Astrocyte (in vitro differentiated cells and primary cell): ENCODE measurements around the gene FBXO44. TPM values are rescaled to one million over a fixed set of nuclear protein-coding genes. Genes with fewer than 3 reads are reported as not detected.

Experiments used
- DNase-seq: peaks from one replicate; pipeline ENCODE4 v3.0.0-alpha.2; 2010; ENCODE audit warnings: low read depth
- FAIRE-seq: peaks from 2 replicates; lab custom pipeline; 2011; peaks lifted over from hg19 to GRCh38; lab: Jason Lieb, UNC
- H2AFZ ChIP-seq: 2 replicates; pipeline ENCODE4 v1.6.0; 2012; ENCODE audit warnings: low read depth, low read length, inconsistent platforms
- H3K27ac ChIP-seq: 2 replicates; pipeline ENCODE4 v1.5.1; 2011; ENCODE audit warnings: low read depth, low read length, inconsistent platforms
- H3K27me3 ChIP-seq: 2 replicates; pipeline ENCODE4 v1.6.0; 2011; ENCODE audit warnings: low read length, inconsistent platforms; ENCODE audit not compliant: insufficient read depth
- H3K36me3 ChIP-seq: 2 replicates; pipeline ENCODE4 v1.5.1; 2011; ENCODE audit warnings: low read length, inconsistent platforms; ENCODE audit not compliant: insufficient read depth
- H3K4me1 ChIP-seq: 2 replicates; pipeline ENCODE4 v1.5.1; 2011; ENCODE audit warnings: low read length, inconsistent platforms; ENCODE audit not compliant: insufficient read depth
- H3K4me2 ChIP-seq: 2 replicates; pipeline ENCODE4 v1.6.0; 2012; ENCODE audit warnings: low read length, inconsistent platforms
- H3K4me3 ChIP-seq: 2 replicates; pipeline ENCODE4 v1.5.1; 2011; ENCODE audit warnings: low read depth, mild to moderate bottlenecking, low read length, inconsistent platforms; ENCODE audit not compliant: insufficient read depth
- H3K79me2 ChIP-seq: 2 replicates; pipeline ENCODE4 v1.6.0; 2012; ENCODE audit warnings: mild to moderate bottlenecking, low read length, inconsistent platforms; ENCODE audit not compliant: insufficient read depth
- H3K9ac ChIP-seq: 2 replicates; pipeline ENCODE4 v1.6.0; 2012; ENCODE audit warnings: mild to moderate bottlenecking, low read length, inconsistent platforms
- H3K9me3 ChIP-seq: 2 replicates; pipeline ENCODE4 v1.5.1; 2012; ENCODE audit warnings: low read depth, mild to moderate bottlenecking, low read length, inconsistent platforms; ENCODE audit not compliant: insufficient read depth
- H4K20me1 ChIP-seq: 2 replicates; pipeline ENCODE4 v1.6.0; 2012; ENCODE audit warnings: low read length, inconsistent platforms; ENCODE audit not compliant: insufficient read depth
- H3K27ac Mint-ChIP-seq: one replicate; pipeline ENCODE4 v1.8.0; 2021; ENCODE audit warnings: mild to moderate bottlenecking, mixed read lengths; ENCODE audit not compliant: unreplicated experiment
- H3K27me3 Mint-ChIP-seq: one replicate; pipeline ENCODE4 v1.8.0; 2021; ENCODE audit warnings: low read depth, mixed read lengths; ENCODE audit not compliant: unreplicated experiment
- H3K36me3 Mint-ChIP-seq: one replicate; pipeline ENCODE4 v1.8.0; 2021; ENCODE audit warnings: low read depth, mixed read lengths; ENCODE audit not compliant: unreplicated experiment
- H3K4me1 Mint-ChIP-seq: one replicate; pipeline ENCODE4 v1.8.0; 2021; ENCODE audit warnings: low read depth, mixed read lengths; ENCODE audit not compliant: unreplicated experiment
- H3K4me3 Mint-ChIP-seq: one replicate; pipeline ENCODE4 v1.8.0; 2021; ENCODE audit warnings: mild to moderate bottlenecking, moderate library complexity, mixed read lengths; ENCODE audit not compliant: unreplicated experiment
- H3K9me3 Mint-ChIP-seq: one replicate; pipeline ENCODE4 v1.8.0; 2021; ENCODE audit warnings: mild to moderate bottlenecking, mixed read lengths; ENCODE audit not compliant: unreplicated experiment
- EZH2 ChIP-seq: IDR thresholded peaks from 2 replicates; pipeline ENCODE4 v1.6.1; 2012; ENCODE audit warnings: mild to moderate bottlenecking, low read length, inconsistent platforms; ENCODE audit not compliant: insufficient read depth
- total RNA-seq: library from RNA; stranded (reverse); gene quantifications from 2 replicates; pipeline ENCODE4 v1.2.1, GENCODE V29; 2021
- TF ChIP-seq, protein P1 (sequence below): IDR thresholded peaks from 2 replicates; pipeline ENCODE4 v1.5.1; 2011; ENCODE audit warnings: low read depth, mild to moderate bottlenecking, inconsistent platforms, low read length, moderate library complexity; ENCODE audit not compliant: insufficient read depth

Gene FBXO44
- total RNA-seq, 1 donor from 2014 or later, result 31.6 TPM

DNA sequence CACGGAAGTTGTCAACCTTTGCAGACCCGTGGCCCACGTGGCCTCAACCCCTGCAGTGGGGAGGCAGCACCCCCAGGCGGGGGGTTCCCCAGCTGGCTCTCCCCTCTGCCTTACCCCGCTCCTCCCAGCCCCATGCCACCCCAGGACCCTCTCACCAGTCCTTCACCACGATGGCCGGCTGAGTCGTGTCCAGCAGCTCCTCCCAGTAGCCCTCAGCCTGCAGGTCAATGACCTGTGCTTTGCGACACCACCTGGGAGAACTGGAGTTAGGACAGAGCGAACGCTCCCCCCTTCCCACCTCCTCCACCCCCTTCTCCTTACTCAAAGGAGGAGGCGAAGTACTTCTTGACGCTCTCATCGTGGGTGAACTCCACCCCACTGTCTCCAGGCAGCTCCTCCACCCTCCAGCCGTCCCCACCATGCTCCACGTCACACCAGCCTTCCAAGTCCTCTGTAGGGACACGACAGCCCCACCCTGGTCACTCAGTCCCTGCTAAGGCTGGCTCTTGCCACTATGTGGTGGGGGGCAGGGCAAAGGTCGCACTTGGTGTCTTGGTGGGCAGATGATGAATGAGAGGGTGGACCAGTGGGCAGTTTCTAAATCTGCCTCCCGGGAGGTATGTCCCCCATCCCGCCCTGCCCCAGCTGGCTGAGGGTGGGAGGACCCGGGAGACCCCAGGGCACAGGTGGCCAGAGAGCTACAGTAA, 4.9 kb upstream of the FBXO44 start:
- FAIRE-seq (no peak), DNase-seq (no peak)
- Histone ChIP-seq H3K9ac (no peak overlapping the region), H3K4me3 (no peak overlapping the region), H3K9me3 (no peaks in the 10 kb centered on the region), H3K4me1 (peaks cover 8% of the 10 kb centered on the region), H3K79me2 (no peaks in the 10 kb centered on the region), H2AFZ (peak overlapping the region; percentile 64), H3K4me2 (peak overlapping the region; percentile 68), H4K20me1 (peaks cover 5% of the 10 kb centered on the region), H3K36me3 (no peaks in the 10 kb centered on the region), H3K27ac (no peak overlapping the region), H3K27me3 (peaks cover 19% of the 10 kb centered on the region)
- Mint-ChIP-seq H3K4me1 (peaks cover 3% of the 10 kb centered on the region), H3K4me3 (no peak overlapping the region), H3K27ac (no peak overlapping the region), H3K9me3 (no peaks in the 10 kb centered on the region), H3K27me3 (peaks cover 13% of the 10 kb centered on the region), H3K36me3 (no peaks in the 10 kb centered on the region)
- no peak for TF ChIP-seq EZH2
- TF ChIP-seq, protein P1, sequence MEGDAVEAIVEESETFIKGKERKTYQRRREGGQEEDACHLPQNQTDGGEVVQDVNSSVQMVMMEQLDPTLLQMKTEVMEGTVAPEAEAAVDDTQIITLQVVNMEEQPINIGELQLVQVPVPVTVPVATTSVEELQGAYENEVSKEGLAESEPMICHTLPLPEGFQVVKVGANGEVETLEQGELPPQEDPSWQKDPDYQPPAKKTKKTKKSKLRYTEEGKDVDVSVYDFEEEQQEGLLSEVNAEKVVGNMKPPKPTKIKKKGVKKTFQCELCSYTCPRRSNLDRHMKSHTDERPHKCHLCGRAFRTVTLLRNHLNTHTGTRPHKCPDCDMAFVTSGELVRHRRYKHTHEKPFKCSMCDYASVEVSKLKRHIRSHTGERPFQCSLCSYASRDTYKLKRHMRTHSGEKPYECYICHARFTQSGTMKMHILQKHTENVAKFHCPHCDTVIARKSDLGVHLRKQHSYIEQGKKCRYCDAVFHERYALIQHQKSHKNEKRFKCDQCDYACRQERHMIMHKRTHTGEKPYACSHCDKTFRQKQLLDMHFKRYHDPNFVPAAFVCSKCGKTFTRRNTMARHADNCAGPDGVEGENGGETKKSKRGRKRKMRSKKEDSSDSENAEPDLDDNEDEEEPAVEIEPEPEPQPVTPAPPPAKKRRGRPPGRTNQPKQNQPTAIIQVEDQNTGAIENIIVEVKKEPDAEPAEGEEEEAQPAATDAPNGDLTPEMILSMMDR, result no peak

DNA sequence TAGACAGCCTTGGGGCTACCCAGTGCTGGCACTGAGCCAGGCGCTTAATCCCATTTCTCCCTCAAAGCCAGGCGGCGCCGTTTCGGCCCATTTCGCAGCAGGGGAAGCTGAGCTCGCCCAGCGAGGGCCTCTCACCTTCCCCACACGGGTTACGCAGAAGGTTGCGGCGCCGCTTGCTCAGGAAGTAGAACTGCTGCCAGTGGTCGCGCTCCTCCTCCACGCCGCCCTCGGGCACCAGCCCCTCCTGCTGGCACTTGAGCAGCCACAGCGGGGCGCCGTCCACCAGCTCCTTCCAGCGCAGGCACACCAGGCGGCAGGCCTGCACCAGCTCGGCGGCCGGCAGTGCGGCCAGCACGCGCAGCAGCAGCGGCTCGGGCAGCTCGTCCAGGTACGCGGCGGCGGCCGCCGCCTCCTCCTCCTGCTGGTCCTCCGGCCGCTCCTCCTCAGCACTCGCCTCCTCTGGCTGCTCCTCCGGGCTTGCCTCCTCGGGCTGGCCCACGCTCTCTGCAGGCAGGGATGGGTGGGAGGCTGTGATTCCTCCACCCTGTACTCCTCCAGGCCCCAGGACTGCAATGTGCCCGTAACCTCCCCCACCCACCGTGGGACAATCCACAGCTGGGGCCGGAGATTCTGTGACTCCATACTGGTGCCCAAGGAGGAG, 4.2 kb upstream of the FBXO44 start:
- no peak for FAIRE-seq
- peak overlapping the region; percentile 68 for H3K4me2 ChIP-seq
- peaks cover 19% of the 10 kb centered on the region for H3K27me3 ChIP-seq
- H3K4me3 Mint-ChIP-seq, result no peak overlapping the region
- no peak overlapping the region for H3K27ac Mint-ChIP-seq
- H3K4me1 Mint-ChIP-seq, result peaks cover 3% of the 10 kb centered on the region
- H3K9me3 Mint-ChIP-seq, result no peaks in the 10 kb centered on the region
- H3K4me1 ChIP-seq, result peaks cover 8% of the 10 kb centered on the region
- no peak overlapping the region for H3K27ac ChIP-seq
- no peaks in the 10 kb centered on the region for H3K36me3 Mint-ChIP-seq
- H3K79me2 ChIP-seq, result no peaks in the 10 kb centered on the region
- H3K27me3 Mint-ChIP-seq, result peaks cover 13% of the 10 kb centered on the region
- H3K9me3 ChIP-seq, result no peaks in the 10 kb centered on the region
- peaks cover 5% of the 10 kb centered on the region for H4K20me1 ChIP-seq
- no peak for TF ChIP-seq EZH2
- TF ChIP-seq, protein P1, result peak; percentile 22
- no peak overlapping the region for H3K4me3 ChIP-seq
- H3K9ac ChIP-seq, result no peak overlapping the region
- peak; percentile 42 for DNase-seq
- peak overlapping the region; percentile 64 for H2AFZ ChIP-seq
- no peaks in the 10 kb centered on the region for H3K36me3 ChIP-seq
